PC-3 (cell line): Measurements from ENCODE around the gene HERC5. TPM values are rescaled to one million over a fixed set of nuclear protein-coding genes. Genes with fewer than 3 reads are reported as not detected.
A peak's percentile ranks its signal among the peaks of the same experiment; 100 is the strongest.

ENCODE experiments used
- ATAC-seq: fragments of 200-7000 bp; cut with Tn5 transposase; 2 replicates; pipeline ENCODE4 v1.9.1; 2020; ENCODE audit warnings: mild to moderate bottlenecking, moderate library complexity
- BruUV-seq: library from RNA; stranded (reverse); fragments of 400-500 nt; replicated peaks from 2 replicates; lab custom pipeline; 2021; lab: Mats Ljungman, UMichigan
- CTCF ChIA-PET: fragments of 300-600 bp; sonication (Branson Sonifier 250); formaldehyde crosslinking; loops from one replicate; lab custom pipeline; 2022; ENCODE audit warnings: antibody characterized with exemption; lab: Charles Lee
- POLR2A ChIA-PET: fragments of 300-600 bp; sonication (Branson Sonifier 250); formaldehyde crosslinking; loops from one replicate; lab custom pipeline; 2022; ENCODE audit warnings: antibody characterized with exemption; ENCODE audit not compliant: unreplicated experiment; lab: Charles Lee
- DNase-seq: peaks from one replicate; pipeline ENCODE4 v3.0.0-alpha.2; 2015
- H2AFZ ChIP-seq: fragments of 300-600 bp; sonication (generic); 2 replicates; pipeline ENCODE4 v1.6.0; 2016; ENCODE audit warnings: antibody characterized with exemption, low read length
- H3F3A ChIP-seq: fragments of 300-600 bp; sonication (generic); one replicate; pipeline ENCODE4 v1.6.0; 2017; ENCODE audit warnings: antibody characterized with exemption, low read length, control low read depth, mild to moderate bottlenecking; ENCODE audit not compliant: unreplicated experiment
- H3K27ac ChIP-seq: fragments of 300-600 bp; sonication (generic); 2 replicates; pipeline ENCODE4 v1.5.1; 2016; ENCODE audit warnings: mild to moderate bottlenecking, low read length
- H3K27me3 ChIP-seq: fragments of 300-600 bp; sonication (generic); 2 replicates; pipeline ENCODE4 v1.6.1; 2016; ENCODE audit warnings: low read length, mixed read lengths
- H3K36me3 ChIP-seq: fragments of 300-600 bp; sonication (generic); 2 replicates; pipeline ENCODE4 v1.6.1; 2016; ENCODE audit warnings: low read depth, mixed run types, low read length, mixed read lengths
- H3K4me1 ChIP-seq: fragments of 300-600 bp; sonication (generic); 2 replicates; pipeline ENCODE4 v1.5.1; 2016; ENCODE audit warnings: low read length; ENCODE audit not compliant: insufficient read depth
- H3K4me2 ChIP-seq: fragments of 300-600 bp; sonication (generic); 2 replicates; pipeline ENCODE4 v1.6.0; 2016; ENCODE audit warnings: low read length
- H3K4me3 ChIP-seq: fragments of 300-600 bp; sonication (generic); 2 replicates; pipeline ENCODE4 v1.5.1; 2016; ENCODE audit warnings: mild to moderate bottlenecking, low read length, mixed read lengths
- H3K79me2 ChIP-seq: fragments of 300-600 bp; sonication (generic); 2 replicates; pipeline ENCODE4 v1.6.1; 2017; ENCODE audit warnings: low read length, mixed read lengths
- H3K9ac ChIP-seq: fragments of 300-600 bp; sonication (generic); 2 replicates; pipeline ENCODE4 v1.6.0; 2016; ENCODE audit warnings: mild to moderate bottlenecking, low read length
- H3K9me2 ChIP-seq: fragments of 300-600 bp; sonication (generic); replicated peaks from 2 replicates; pipeline ENCODE4 v1.6.1; 2016; ENCODE audit warnings: mixed run types, low read length, mixed read lengths
- H3K9me3 ChIP-seq: fragments of 300-600 bp; sonication (generic); 2 replicates; pipeline ENCODE4 v1.6.1; 2016; ENCODE audit warnings: low read length, mixed read lengths
- H4K20me1 ChIP-seq: fragments of 300-600 bp; sonication (generic); 2 replicates; pipeline ENCODE4 v1.6.1; 2016; ENCODE audit warnings: low read length, mixed read lengths
- CTCF ChIP-seq: fragments of 300-600 bp; sonication (generic); conservative IDR thresholded peaks from 2 replicates; pipeline ENCODE4 v1.5.1; 2017; ENCODE audit warnings: antibody characterized with exemption, low read depth, mild to moderate bottlenecking, low read length
- EZH2 ChIP-seq: fragments of 300-600 bp; sonication (generic); IDR thresholded peaks from one replicate; pipeline ENCODE4 v1.6.1; 2017; ENCODE audit warnings: antibody characterized with exemption, mild to moderate bottlenecking, low read length; ENCODE audit not compliant: unreplicated experiment
- EZH2phosphoT487 ChIP-seq: fragments of 300-600 bp; sonication (generic); IDR thresholded peaks from 2 replicates; pipeline ENCODE4 v1.6.1; 2018; ENCODE audit warnings: mild to moderate bottlenecking, antibody characterized with exemption, low read length, borderline replicate concordance
- intact Hi-C: fragments of 100-400 bp; cut with micrococcal nuclease; formaldehyde crosslinking; loops from 2 replicates; pipeline ENCODE4 v1.9.0; 2023
- total RNA-seq: library from RNA; depleted of rRNA; stranded (reverse); fragments of >200 nt; gene quantifications from 2 replicates; pipeline ENCODE4 v1.2.3, GENCODE V29; 2014

HERC5 gene
- total RNA-seq, 1 experiment from 2014 or later: 2.6 TPM

GRCh38 chr4:88442689-88443191 lies 14.2 kb upstream of the HERC5 start:
- H3K4me2 ChIP-seq: no peak overlapping the region
- no peak overlapping the region for H2AFZ ChIP-seq
- ATAC-seq: no peak
- no peaks in the 10 kb centered on the region for H3K9me2 ChIP-seq
- no peak overlapping the region for H3K27ac ChIP-seq
- no peaks in the 10 kb centered on the region for H3F3A ChIP-seq
- H3K36me3 ChIP-seq: no peaks in the 10 kb centered on the region
- H3K4me3 ChIP-seq: no peak overlapping the region
- peaks cover 10% of the 10 kb centered on the region; the same call in 1 of the 2 replicates for H3K4me1 ChIP-seq
- no TSS peak for BruUV-seq
- H4K20me1 ChIP-seq: no peaks in the 10 kb centered on the region
- ChIA-PET POLR2A (no interaction called here), CTCF (no interaction called here)
- no peak for TF ChIP-seq EZH2phosphoT487
- TF ChIP-seq CTCF: no peak
- TF ChIP-seq EZH2: no peak
- intact Hi-C loops: no loop called here
- no peaks in the 10 kb centered on the region for H3K9me3 ChIP-seq
- H3K9ac ChIP-seq: no peak overlapping the region
- H3K79me2 ChIP-seq: no peaks in the 10 kb centered on the region
- no peaks in the 10 kb centered on the region for H3K27me3 ChIP-seq
- DNase-seq: no peak

- Histone ChIP-seq H3K9me3 (no peaks in the 10 kb centered on the region), H3K4me1 (peaks cover 10% of the 10 kb centered on the region; the same call in 1 of the 2 replicates), H3K4me2 (no peak overlapping the region), H3K4me3 (no peak overlapping the region), H3K27me3 (no peaks in the 10 kb centered on the region), H4K20me1 (no peaks in the 10 kb centered on the region), H3K79me2 (no peaks in the 10 kb centered on the region), H3K27ac (no peak overlapping the region), H3K9ac (no peak overlapping the region), H3F3A (no peaks in the 10 kb centered on the region), H2AFZ (no peak overlapping the region), H3K9me2 (no peaks in the 10 kb centered on the region), H3K36me3 (no peaks in the 10 kb centered on the region)
- POLR2A ChIA-PET: no interaction called here
- no TSS peak for BruUV-seq
- CTCF ChIA-PET: no interaction called here
- TF ChIP-seq CTCF: no peak
- no peak for TF ChIP-seq EZH2phosphoT487
- TF ChIP-seq EZH2: no peak
- intact Hi-C loops: no loop called here
- ATAC-seq: no peak
- no peak for DNase-seq
Measured at GRCh38 chr4:88443486-88443885, 13.4 kb upstream of the HERC5 start.

DNA sequence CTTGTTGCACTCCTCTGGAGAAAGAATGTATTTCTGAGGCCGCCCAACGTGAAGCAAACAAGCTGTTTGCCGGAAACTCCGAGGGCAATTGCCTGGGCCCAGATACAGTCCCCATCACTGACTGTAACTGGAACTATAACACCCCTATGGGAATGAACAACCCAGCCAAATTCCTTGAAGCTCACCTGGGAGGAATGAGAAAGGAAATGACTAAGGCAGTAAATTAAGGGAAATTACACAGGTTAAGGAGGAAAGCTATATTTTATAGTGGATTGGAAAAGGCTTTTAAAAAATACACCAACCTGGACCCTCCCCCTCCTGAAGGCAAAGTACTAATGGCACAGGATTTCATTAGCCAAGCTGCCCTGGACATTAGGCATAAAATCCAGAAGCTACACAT lies 11.7 kb upstream of the HERC5 start:
- Histone ChIP-seq H3K4me1 (peaks cover 10% of the 10 kb centered on the region; the same call in 1 of the 2 replicates), H3K4me3 (no peak overlapping the region), H3F3A (no peaks in the 10 kb centered on the region), H3K36me3 (no peaks in the 10 kb centered on the region), H3K9ac (no peak overlapping the region), H3K4me2 (0 out of 2 replicates have a peak overlapping the region, but pooled peaks have one; percentile 6), H2AFZ (no peak overlapping the region), H3K27ac (no peak overlapping the region), H4K20me1 (no peaks in the 10 kb centered on the region), H3K79me2 (no peaks in the 10 kb centered on the region), H3K9me2 (no peaks in the 10 kb centered on the region), H3K27me3 (no peaks in the 10 kb centered on the region), H3K9me3 (no peaks in the 10 kb centered on the region)
- TF ChIP-seq CTCF (no peak), EZH2phosphoT487 (no peak)
- DNase-seq (peak; percentile 48), ATAC-seq (peak; percentile 75)
- ChIA-PET CTCF (interaction anchor here (0.5 to 0.9 kb wide), 2 partner anchors 11 to 66 kb away, joined by 3 to 4 read pairs; partner anchors contain the start of gene HERC6), POLR2A (no interaction called here)
- BruUV-seq: no TSS peak
- intact Hi-C loops: no loop called here
